Lower leg skin (tissue), 4 donors: ENCODE data around the gene MR1. TPM values are rescaled to one million over a fixed set of nuclear protein-coding genes. Genes with fewer than 3 reads are reported as not detected.

Experiments
- DNase-seq, 2 donors: peaks; one replicate each; pipeline ENCODE4 v3.0.0-alpha.2; 2019; ENCODE audit warnings: low spot score in 2 of 2
- H3K4me3 ChIP-seq: fragments of 200-600 bp; sonication (generic); 2 replicates; pipeline ENCODE4 v1.5.1; 2017; ENCODE audit warnings: mild to moderate bottlenecking, low read depth; ENCODE audit not compliant: poor library complexity, severe bottlenecking
- POLR2A ChIP-seq, 2 donors: fragments of 450-650 bp; IDR thresholded peaks; one replicate each; pipeline ENCODE4 v1.6.1; 2016 to 2017; ENCODE audit warnings: antibody characterized with exemption in 2 of 2, mild to moderate bottlenecking in 1 of 2, moderate library complexity in 1 of 2
- WGBS, 2 donors: methylation state at CpG; one replicate each; pipeline ENCODE4 v1.1.5; 2018; 5-methylcytosine and 5-hydroxymethylcytosine counted together
- intact Hi-C: fragments of 100-400 bp; cut with DNase I; formaldehyde crosslinking; loops from one replicate; pipeline ENCODE4 v1.15.0; 2023; ENCODE audit warnings: low total_unique reads
- total RNA-seq, 4 donors: library from RNA; depleted of rRNA; stranded (reverse); fragments of >200 nt; gene quantifications; one replicate each; pipeline ENCODE4 v1.1.0, GENCODE V29; 2016
- TF ChIP-seq, protein P1 (sequence below), 3 donors: fragments of 450-650 bp; IDR thresholded peaks; one replicate each; pipeline ENCODE4 v1.5.1; 2016; ENCODE audit warnings: antibody characterized with exemption in 3 of 3, mild to moderate bottlenecking in 3 of 3, moderate library complexity in 2 of 3

The MR1 gene
- total RNA-seq, 4 donors from 2014 or later, result 13.2 to 18.6 (median 16.3) TPM

DNA sequence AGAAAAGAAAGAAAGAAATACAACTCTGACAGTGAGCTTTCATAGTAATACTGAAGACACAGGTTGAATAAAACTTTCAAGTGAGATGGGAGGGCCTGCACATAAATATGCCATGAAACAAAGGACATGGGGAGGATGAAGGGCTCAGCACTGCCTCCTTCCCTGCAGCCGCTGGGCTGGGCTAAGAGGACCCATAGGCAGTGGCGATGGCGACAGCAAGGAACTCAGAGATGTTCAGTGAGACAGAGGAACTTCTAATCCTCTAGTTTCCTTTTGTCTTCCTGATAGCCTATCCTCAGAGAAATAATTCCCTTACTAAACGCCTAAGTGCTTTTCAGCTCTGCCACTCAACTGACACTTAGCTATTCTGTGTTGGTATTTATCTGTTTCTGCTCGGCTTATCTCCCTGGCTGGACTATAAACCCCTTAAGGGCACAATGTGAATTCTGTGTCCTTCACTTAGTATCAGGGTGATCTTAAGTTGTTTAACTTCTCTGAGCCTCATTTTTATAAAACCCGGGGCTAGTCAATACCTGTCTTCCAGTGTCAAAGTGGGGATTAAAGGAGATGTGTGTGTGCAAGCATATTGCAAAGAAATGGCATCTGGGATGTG lies 30.3 kb downstream of the MR1 start:
- WGBS, 2 donors, result 62 to 71% methylated on average over 6 of the region's 6 CpGs
- TF ChIP-seq, protein P1, sequence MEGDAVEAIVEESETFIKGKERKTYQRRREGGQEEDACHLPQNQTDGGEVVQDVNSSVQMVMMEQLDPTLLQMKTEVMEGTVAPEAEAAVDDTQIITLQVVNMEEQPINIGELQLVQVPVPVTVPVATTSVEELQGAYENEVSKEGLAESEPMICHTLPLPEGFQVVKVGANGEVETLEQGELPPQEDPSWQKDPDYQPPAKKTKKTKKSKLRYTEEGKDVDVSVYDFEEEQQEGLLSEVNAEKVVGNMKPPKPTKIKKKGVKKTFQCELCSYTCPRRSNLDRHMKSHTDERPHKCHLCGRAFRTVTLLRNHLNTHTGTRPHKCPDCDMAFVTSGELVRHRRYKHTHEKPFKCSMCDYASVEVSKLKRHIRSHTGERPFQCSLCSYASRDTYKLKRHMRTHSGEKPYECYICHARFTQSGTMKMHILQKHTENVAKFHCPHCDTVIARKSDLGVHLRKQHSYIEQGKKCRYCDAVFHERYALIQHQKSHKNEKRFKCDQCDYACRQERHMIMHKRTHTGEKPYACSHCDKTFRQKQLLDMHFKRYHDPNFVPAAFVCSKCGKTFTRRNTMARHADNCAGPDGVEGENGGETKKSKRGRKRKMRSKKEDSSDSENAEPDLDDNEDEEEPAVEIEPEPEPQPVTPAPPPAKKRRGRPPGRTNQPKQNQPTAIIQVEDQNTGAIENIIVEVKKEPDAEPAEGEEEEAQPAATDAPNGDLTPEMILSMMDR (IDR thresholded peaks at IDR 0.05), result no peak
- TF ChIP-seq POLR2A (IDR thresholded peaks at IDR 0.05), result no peak
- no peak overlapping the region for H3K4me3 ChIP-seq
- DNase-seq, result no peak
- intact Hi-C loops, result no loop called here

DNA sequence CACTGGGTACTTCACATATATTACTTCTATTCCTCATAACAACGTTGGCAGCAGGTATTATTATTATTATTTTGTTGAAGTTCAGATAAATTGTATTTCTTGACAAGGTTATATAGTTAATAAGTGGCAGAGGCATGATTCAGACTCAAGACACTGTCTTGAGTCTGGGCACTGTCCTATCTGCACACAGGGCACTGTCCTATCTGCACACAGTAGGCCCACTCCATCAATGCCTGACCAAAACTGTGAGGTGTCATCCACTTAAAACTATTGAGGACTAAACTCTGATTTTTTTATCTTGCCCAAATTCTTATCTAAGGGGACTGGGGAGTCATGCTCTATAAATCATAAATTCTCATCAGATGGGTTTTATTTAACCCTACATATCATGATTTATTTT lies 30.9 kb downstream of the MR1 start:
- H3K4me3 ChIP-seq, result no peak overlapping the region
- no peak for DNase-seq
- WGBS, 2 donors, result 45 to 62% methylated on average over 1 of the region's 1 CpG
- intact Hi-C loops, result no loop called here
- TF ChIP-seq, protein P1 (IDR thresholded peaks at IDR 0.05), result no peak
- no peak for TF ChIP-seq POLR2A (IDR thresholded peaks at IDR 0.05)

DNA sequence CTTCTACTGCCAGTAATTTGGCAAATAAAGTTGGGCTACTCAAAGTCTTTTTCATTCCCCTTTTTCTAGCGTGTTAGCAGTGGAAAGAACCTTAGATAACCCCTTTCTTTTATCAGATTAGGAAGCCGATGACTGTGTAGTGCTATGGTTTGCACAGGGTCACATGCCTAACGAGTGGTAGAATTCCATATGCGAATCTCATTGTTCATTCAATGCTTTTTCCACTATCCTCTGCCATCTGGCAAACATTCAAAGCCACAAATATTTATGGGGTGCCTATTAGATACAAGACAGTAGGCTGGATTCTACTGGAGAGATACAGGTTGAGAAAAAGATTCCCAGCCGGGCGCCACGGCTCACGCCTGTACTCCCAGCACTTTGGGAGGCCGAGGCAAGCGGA lies 39.9 kb downstream of the MR1 start:
- intact Hi-C loops, result no loop called here
- H3K4me3 ChIP-seq, result no peak overlapping the region
- no peak for TF ChIP-seq POLR2A (IDR thresholded peaks at IDR 0.05)
- TF ChIP-seq, protein P1 (IDR thresholded peaks at IDR 0.05), result no peak
- no peak for DNase-seq
- WGBS, 2 donors, result 33 to 38% methylated on average over 10 of the region's 10 CpGs

DNA sequence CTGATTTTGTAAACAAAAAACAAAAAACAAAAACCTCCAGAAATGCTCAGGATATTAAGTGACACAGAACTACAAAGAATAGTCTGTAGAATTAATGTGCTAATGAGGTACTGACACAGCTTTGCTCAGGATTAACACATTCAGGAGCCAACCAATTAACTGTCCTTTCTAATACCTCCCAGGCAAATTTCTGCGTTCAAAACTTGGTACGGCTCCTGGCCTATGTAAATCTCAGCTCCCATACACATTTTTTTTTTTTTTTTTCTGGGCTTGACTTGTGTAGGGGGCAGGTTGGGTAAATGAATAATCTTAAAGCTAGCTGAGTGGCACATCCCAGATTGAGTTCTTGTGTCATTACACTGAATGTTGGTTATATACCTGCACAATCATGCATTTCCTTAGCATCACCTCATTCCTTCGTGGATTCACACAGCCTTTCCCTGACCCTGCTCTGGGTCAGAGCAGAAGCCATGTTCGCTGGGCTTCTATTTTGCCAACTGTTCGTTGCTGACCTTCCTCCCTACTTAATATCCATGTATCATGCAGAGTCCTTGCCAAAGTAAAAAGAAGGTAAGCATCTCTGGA lies 42.1 kb downstream of the MR1 start:
- no peak overlapping the region for H3K4me3 ChIP-seq
- no peak for TF ChIP-seq POLR2A (IDR thresholded peaks at IDR 0.05)
- TF ChIP-seq, protein P1 (IDR thresholded peaks at IDR 0.05), result no peak
- intact Hi-C loops, result no loop called here
- DNase-seq, result no peak
- WGBS, 2 donors, result 64 to 65% methylated on average over 5 of the region's 5 CpGs

DNA sequence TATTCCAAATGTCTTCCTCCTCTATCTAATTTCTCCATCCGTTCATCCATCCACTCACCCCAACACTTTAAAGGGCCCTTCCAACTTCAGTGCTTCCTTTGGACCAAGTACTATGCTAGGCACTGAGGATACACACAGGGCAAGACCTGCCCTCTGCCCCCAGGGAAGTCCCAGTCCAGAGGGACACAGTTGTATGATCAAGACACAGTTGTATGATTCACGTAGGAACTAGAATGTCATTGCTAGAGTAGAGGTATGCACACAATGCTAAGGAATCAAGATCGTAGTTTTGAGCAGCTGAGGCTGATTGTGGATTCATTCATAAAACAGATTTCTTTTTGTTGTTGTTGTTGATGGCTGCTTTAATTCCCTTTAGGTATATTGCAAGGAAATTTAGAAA lies 43.1 kb downstream of the MR1 start:
- no peak overlapping the region for H3K4me3 ChIP-seq
- intact Hi-C loops, result no loop called here
- TF ChIP-seq, protein P1 (IDR thresholded peaks at IDR 0.05), result no peak
- no peak for TF ChIP-seq POLR2A (IDR thresholded peaks at IDR 0.05)
- DNase-seq, result no peak
- 87% methylated on average over 3 of the region's 3 CpGs for WGBS, 2 donors
